Smooth muscle cell (in vitro differentiated cells): ENCODE data around the gene DLX5. TPM values are rescaled to one million over a fixed set of nuclear protein-coding genes. Genes with fewer than 3 reads are reported as not detected.

Experiments used
- DNase-seq: peaks from one replicate; lab custom pipeline; 2025; ENCODE audit not compliant: unreplicated experiment; lab: John Stamatoyannopoulos, UW
- H2AFZ ChIP-seq: fragments of 200-600 bp; sonication (generic); 2 replicates; pipeline ENCODE4 v1.6.0; 2016; ENCODE audit warnings: antibody characterized with exemption, low read depth, mild to moderate bottlenecking
- H3F3A ChIP-seq: fragments of 200-600 bp; sonication (generic); 2 replicates; pipeline ENCODE4 v1.6.0; 2017; ENCODE audit warnings: antibody characterized with exemption, low read depth
- H3K27ac ChIP-seq: fragments of 200-600 bp; sonication (generic); 2 replicates; pipeline ENCODE4 v1.5.1; 2016; ENCODE audit warnings: low read depth, mild to moderate bottlenecking
- H3K27me3 ChIP-seq: fragments of 200-600 bp; sonication (generic); 2 replicates; pipeline ENCODE4 v1.6.1; 2016; ENCODE audit warnings: low read depth, mild to moderate bottlenecking
- H3K36me3 ChIP-seq: fragments of 200-600 bp; sonication (generic); 2 replicates; pipeline ENCODE4 v1.5.1; 2016; ENCODE audit warnings: low read depth
- H3K4me1 ChIP-seq: fragments of 200-600 bp; sonication (generic); 2 replicates; pipeline ENCODE4 v1.5.1; 2016; ENCODE audit warnings: low read depth
- H3K4me2 ChIP-seq: fragments of 200-600 bp; sonication (generic); 2 replicates; pipeline ENCODE4 v1.6.0; 2016; ENCODE audit warnings: mild to moderate bottlenecking
- H3K4me3 ChIP-seq: fragments of 200-600 bp; sonication (generic); 2 replicates; pipeline ENCODE4 v1.5.1; 2016; ENCODE audit warnings: mild to moderate bottlenecking
- H3K79me2 ChIP-seq: fragments of 200-600 bp; sonication (generic); 2 replicates; pipeline ENCODE4 v1.6.0; 2016; ENCODE audit warnings: low read depth, mild to moderate bottlenecking
- H3K9ac ChIP-seq: fragments of 200-600 bp; sonication (generic); 2 replicates; pipeline ENCODE4 v1.6.0; 2016; ENCODE audit warnings: low read depth
- H3K9me3 ChIP-seq: fragments of 200-600 bp; sonication (generic); replicated peaks from 2 replicates; pipeline ENCODE4 v1.5.1; 2016; ENCODE audit warnings: low read depth
- H4K20me1 ChIP-seq: fragments of 200-600 bp; sonication (generic); 2 replicates; pipeline ENCODE4 v1.6.0; 2016; ENCODE audit warnings: low read depth
- CTCF ChIP-seq: fragments of 200-600 bp; sonication (generic); IDR thresholded peaks from 2 replicates; pipeline ENCODE4 v1.5.1; 2017; ENCODE audit warnings: borderline replicate concordance, mild to moderate bottlenecking, antibody characterized with exemption; ENCODE audit not compliant: insufficient read depth, poor library complexity, severe bottlenecking
- WGBS: methylation state at CpG from one replicate; pipeline ENCODE4 v1.1.7; 2016; ENCODE audit warnings: low lambda C conversion rate; 5-methylcytosine and 5-hydroxymethylcytosine counted together
- polyA plus RNA-seq: library from polyadenylated mRNA; unstranded; fragments of >200 nt; fragmentation: Nextera tagmentation; extraction: Ambion mirVana; gene quantifications from 2 replicates; pipeline ENCODE4 v1.2.1, GENCODE V29; 2016
- total RNA-seq: library from RNA; depleted of rRNA; stranded (reverse); fragments of >200 nt; gene quantifications from 2 replicates; pipeline ENCODE4 v1.2.3, GENCODE V29; 2014

Gene DLX5
- total and polyA plus RNA-seq, 2 experiments from 2014 or later = 3.5 to 4.3 TPM

GRCh38 chr7:97011104-97011503, 13.5 kb downstream of the DLX5 start:
- no peak overlapping the region for H3K27ac ChIP-seq
- no peaks in the 10 kb centered on the region for H3K79me2 ChIP-seq
- no peak for TF ChIP-seq CTCF
- no peaks in the 10 kb centered on the region for H3F3A ChIP-seq
- H3K27me3 ChIP-seq = peaks cover 100% of the 10 kb centered on the region
- H3K4me1 ChIP-seq = no peaks in the 10 kb centered on the region
- H2AFZ ChIP-seq = no peak overlapping the region
- H3K4me3 ChIP-seq = no peak overlapping the region
- H3K36me3 ChIP-seq = no peaks in the 10 kb centered on the region
- 57% methylated on average over 1 of the region's 1 CpG for WGBS
- H3K9ac ChIP-seq = no peak overlapping the region
- DNase-seq = no peak
- H3K9me3 ChIP-seq = no peaks in the 10 kb centered on the region
- H3K4me2 ChIP-seq = no peak overlapping the region
- H4K20me1 ChIP-seq = no peaks in the 10 kb centered on the region

GRCh38 chr7:97009753-97010732, 14.6 kb downstream of the DLX5 start:
- Histone ChIP-seq H4K20me1 (no peaks in the 10 kb centered on the region), H3K27me3 (peaks cover 96% of the 10 kb centered on the region), H3F3A (no peaks in the 10 kb centered on the region), H3K79me2 (no peaks in the 10 kb centered on the region), H3K4me2 (no peak overlapping the region), H3K27ac (no peak overlapping the region), H3K4me3 (no peak overlapping the region), H3K36me3 (no peaks in the 10 kb centered on the region), H3K4me1 (no peaks in the 10 kb centered on the region), H3K9ac (no peak overlapping the region), H2AFZ (no peak overlapping the region), H3K9me3 (no peaks in the 10 kb centered on the region)
- no peak for DNase-seq
- WGBS = 33% methylated on average over 18 of the region's 18 CpGs
- no peak for TF ChIP-seq CTCF

DNA sequence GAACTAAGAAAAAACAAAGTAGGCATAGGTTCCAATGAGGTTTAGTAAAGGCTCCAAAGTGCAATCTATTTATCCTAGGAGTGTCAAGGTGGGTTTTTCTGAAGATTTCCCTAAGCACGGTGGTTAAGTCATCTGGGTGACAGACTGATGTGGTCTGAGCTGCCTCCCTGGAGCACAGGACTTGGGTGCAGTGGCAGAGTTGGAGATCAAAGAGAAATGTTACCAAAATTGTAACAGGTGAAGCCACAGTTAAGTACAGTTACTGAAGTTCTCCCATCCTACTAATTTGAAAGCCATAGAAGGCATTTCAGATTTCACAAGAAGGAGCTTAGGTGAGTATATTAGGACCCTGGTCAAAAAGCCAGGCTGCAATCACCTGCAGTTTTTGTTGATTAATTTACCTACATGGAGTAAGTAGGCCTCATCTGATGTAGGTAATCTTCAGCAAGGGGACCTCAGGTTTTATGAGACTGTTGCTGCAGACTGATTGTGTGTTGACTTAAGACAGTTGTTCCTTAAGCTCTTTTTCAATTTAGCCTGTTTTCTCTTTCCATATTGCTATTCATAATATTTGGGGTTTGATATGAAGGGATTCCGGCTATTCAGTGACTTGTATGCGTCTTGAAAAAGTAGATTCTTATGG, 16.2 kb downstream of the DLX5 start:
- Histone ChIP-seq H3K79me2 (no peaks in the 10 kb centered on the region), H3K4me1 (peaks cover 8% of the 10 kb centered on the region), H3K9me3 (no peaks in the 10 kb centered on the region), H4K20me1 (no peaks in the 10 kb centered on the region), H3K4me3 (no peak overlapping the region), H3K27ac (no peak overlapping the region), H3K4me2 (no peak overlapping the region), H3F3A (no peaks in the 10 kb centered on the region), H2AFZ (no peak overlapping the region), H3K9ac (no peak overlapping the region), H3K27me3 (peaks cover 96% of the 10 kb centered on the region), H3K36me3 (no peaks in the 10 kb centered on the region)
- WGBS = 77% methylated on average over 3 of the region's 3 CpGs
- DNase-seq = no peak
- TF ChIP-seq CTCF = no peak
